OCI-LY7 (cell line): Measurements from ENCODE around the gene ZC3H14. TPM values are rescaled to one million over a fixed set of nuclear protein-coding genes. Genes with fewer than 3 reads are reported as not detected.
"Not testable (repeated sequence)": the region's sequence is repeated elsewhere in the genome, so short reads cannot be mapped to it uniquely, and the experiment has no call there.

ENCODE experiments used
- BruUV-seq: library from RNA; stranded (reverse); fragments of 400-500 nt; replicated peaks from 2 replicates; lab custom pipeline; 2021; lab: Mats Ljungman, UMichigan
- CTCF ChIA-PET: fragments of 300-600 bp; sonication (Branson Sonifier 250); formaldehyde crosslinking; loops from one replicate; lab custom pipeline; 2022; ENCODE audit warnings: antibody characterized with exemption; ENCODE audit not compliant: unreplicated experiment; lab: Charles Lee
- POLR2A ChIA-PET: fragments of 300-600 bp; sonication (Branson Sonifier 250); formaldehyde crosslinking; loops from one replicate; lab custom pipeline; 2022; ENCODE audit warnings: antibody characterized with exemption; lab: Charles Lee
- DNase-seq: peaks from one replicate; pipeline ENCODE4 v3.0.0-alpha.2; 2015; ENCODE audit warnings: low spot score
- H2AFZ ChIP-seq: fragments of 200-600 bp; sonication (generic), shearing (Covaris generic); 2 replicates; pipeline ENCODE4 v1.6.1; 2014; ENCODE audit warnings: mild to moderate bottlenecking, antibody characterized with exemption, low read length, moderate library complexity
- H3K27ac ChIP-seq: fragments of 200-600 bp; sonication (generic); 2 replicates; pipeline ENCODE4 v1.5.1; 2014; ENCODE audit warnings: mixed run types, low read depth, mild to moderate bottlenecking, moderate library complexity, low read length, inconsistent platforms; ENCODE audit not compliant: poor library complexity, severe bottlenecking
- H3K36me3 ChIP-seq: fragments of 200-600 bp; sonication (generic); 2 replicates; pipeline ENCODE4 v1.6.1; 2014; ENCODE audit warnings: mild to moderate bottlenecking, antibody characterized with exemption, low read length, moderate library complexity, mixed read lengths; ENCODE audit not compliant: insufficient read depth
- H3K4me1 ChIP-seq: fragments of 200-600 bp; sonication (generic); 2 replicates; pipeline ENCODE4 v1.5.1; 2014; ENCODE audit warnings: mild to moderate bottlenecking, low read length; ENCODE audit not compliant: insufficient read depth, poor library complexity, severe bottlenecking
- H3K4me2 ChIP-seq: fragments of 200-600 bp; sonication (generic); 2 replicates; pipeline ENCODE4 v1.6.1; 2014; ENCODE audit warnings: mild to moderate bottlenecking, low read length
- H3K4me3 ChIP-seq: fragments of 200-600 bp; sonication (generic); 2 replicates; pipeline ENCODE4 v1.5.1; 2014; ENCODE audit warnings: mild to moderate bottlenecking, low read depth, low read length; ENCODE audit not compliant: poor library complexity, severe bottlenecking
- H3K79me2 ChIP-seq: fragments of 200-600 bp; sonication (generic); 2 replicates; pipeline ENCODE4 v1.6.1; 2016; ENCODE audit warnings: low read depth, mild to moderate bottlenecking, low read length, moderate library complexity, mixed read lengths; ENCODE audit not compliant: insufficient read depth
- H3K9me2 ChIP-seq: fragments of 200-600 bp; sonication (generic); 2 replicates; pipeline ENCODE4 v1.6.1; 2016; ENCODE audit warnings: mild to moderate bottlenecking, low read length, mixed read lengths; ENCODE audit not compliant: insufficient read depth
- H3K9me3 ChIP-seq: fragments of 200-600 bp; sonication (generic); 2 replicates; pipeline ENCODE4 v1.6.1; 2014; ENCODE audit warnings: mild to moderate bottlenecking, mixed run types, low read length, mixed read lengths
- H4K20me1 ChIP-seq: fragments of 200-600 bp; sonication (generic); 2 replicates; pipeline ENCODE4 v1.6.1; 2014; ENCODE audit warnings: mild to moderate bottlenecking, antibody characterized with exemption, low read length, moderate library complexity, mixed read lengths; ENCODE audit not compliant: insufficient read depth
- CTCF ChIP-seq: fragments of 200-600 bp; sonication (generic); conservative IDR thresholded peaks from 2 replicates; pipeline ENCODE4 v1.5.1; 2014; ENCODE audit warnings: mild to moderate bottlenecking, antibody characterized with exemption, low read length, moderate library complexity, mixed read lengths
- EZH2phosphoT487 ChIP-seq: fragments of 200-600 bp; sonication (generic); IDR thresholded peaks from 2 replicates; pipeline ENCODE4 v1.6.1; 2018; ENCODE audit warnings: low read depth, borderline replicate concordance, mild to moderate bottlenecking, mixed run types, antibody characterized with exemption, low read length, moderate library complexity, mixed read lengths
- intact Hi-C: fragments of 100-400 bp; cut with micrococcal nuclease; formaldehyde crosslinking; loops from one replicate; pipeline ENCODE4 v1.10.0; 2022; ENCODE audit not compliant: unreplicated experiment
- total RNA-seq, 2 experiments: library from RNA; depleted of rRNA in 1 of 2; stranded (reverse); fragments of >200 nt in 1 of 2; shearing (Covaris generic) in 1 of 2; gene quantifications; 2 replicates each; pipeline ENCODE4 v1.2.3, GENCODE V29; 2014 to 2022

The ZC3H14 gene
- total RNA-seq, 2 experiments from 2014 or later = 36.6 to 53.5 TPM

GRCh38 chr14:88521818-88522217 lies 41.0 kb upstream of the ZC3H14 start:
- no TSS peak for BruUV-seq
- Histone ChIP-seq H3K4me2 (no peak overlapping the region), H4K20me1 (no peaks in the 10 kb centered on the region), H3K4me3 (no peak overlapping the region), H3K4me1 (no peaks in the 10 kb centered on the region), H3K79me2 (no peaks in the 10 kb centered on the region), H3K9me3 (no peaks in the 10 kb centered on the region), H2AFZ (no peak overlapping the region), H3K9me2 (no peaks in the 10 kb centered on the region), H3K36me3 (no peaks in the 10 kb centered on the region), H3K27ac (no peak overlapping the region)
- no peak for TF ChIP-seq CTCF
- TF ChIP-seq EZH2phosphoT487 = no peak
- POLR2A ChIA-PET = interaction anchor here (0.6 to 0.7 kb wide), 2 partner anchors 610 to 1888 kb away, joined by 3 to 6 read pairs; no protein-coding TSS in a partner anchor
- intact Hi-C loops = no loop called here
- CTCF ChIA-PET = no interaction called here
- DNase-seq = no peak

- H3K4me2 ChIP-seq = no peak overlapping the region
- no peaks in the 10 kb centered on the region for H3K79me2 ChIP-seq
- no peaks in the 10 kb centered on the region for H3K36me3 ChIP-seq
- no TSS peak for BruUV-seq
- intact Hi-C loops = no loop called here
- H3K9me2 ChIP-seq = no peaks in the 10 kb centered on the region
- H2AFZ ChIP-seq = no peak overlapping the region
- no peaks in the 10 kb centered on the region for H3K4me1 ChIP-seq
- no peak for TF ChIP-seq EZH2phosphoT487
- no peak for TF ChIP-seq CTCF
- ChIA-PET CTCF (no interaction called here), POLR2A (interaction anchor here (0.7 kb wide), 2 partner anchors 589 to 1887 kb away, joined by 5 to 6 read pairs; no protein-coding TSS in a partner anchor)
- no peak overlapping the region for H3K4me3 ChIP-seq
- H3K27ac ChIP-seq = no peak overlapping the region
- no peaks in the 10 kb centered on the region for H3K9me3 ChIP-seq
- no peaks in the 10 kb centered on the region for H4K20me1 ChIP-seq
- no peak for DNase-seq
These were observed 40.4 kb upstream of the ZC3H14 start for GRCh38 chr14:88522393-88522792.

- H3K9me2 ChIP-seq, H3K36me3 ChIP-seq, intact Hi-C loops, H4K20me1 ChIP-seq, H3K9me3 ChIP-seq, DNase-seq, CTCF ChIA-PET, H3K27ac ChIP-seq, H2AFZ ChIP-seq, H3K4me3 ChIP-seq, H3K4me1 ChIP-seq, H3K4me2 ChIP-seq, H3K79me2 ChIP-seq, BruUV-seq: not testable (repeated sequence)
- POLR2A ChIA-PET = interaction anchor here (0.7 kb wide), 2 partner anchors 1206 to 1701 kb away, joined by 4 to 5 read pairs; no protein-coding TSS in a partner anchor
These were observed 32.9 kb upstream of the ZC3H14 start for GRCh38 chr14:88529889-88530288.
